ENCODE results near the gene NUBPL.
"Not testable (repeated sequence)": the region's sequence is repeated elsewhere in the genome, so short reads cannot be mapped to it uniquely, and the experiment has no call there.

Gene NUBPL

GRCh38 chr14:31887929-31888580 lies 326.9 kb downstream of the NUBPL start:
- no peak for DNase-seq
- Histone ChIP-seq H3K36me3 (no peaks in the 10 kb centered on the region), H3K27ac (no peak overlapping the region), H3K9me3 (ENCODE audit: severe bottlenecking) (no peaks in the 10 kb centered on the region), H3K4me3 (ENCODE audit: low read depth, low read length) (no peak overlapping the region), H3K27me3 (ENCODE audit: insufficient read depth, low read depth, severe bottlenecking) (no peaks in the 10 kb centered on the region)
- TF ChIP-seq CTCF (IDR thresholded peaks at IDR 0.05; ENCODE audit: low read depth, low read length) = no peak

- no peaks in the 10 kb centered on the region for H3K36me3 ChIP-seq
- H3K4me3 ChIP-seq (ENCODE audit: low read depth, low read length) = no peak overlapping the region
- no peak for TF ChIP-seq CTCF (IDR thresholded peaks at IDR 0.05; ENCODE audit: low read depth, low read length)
- no peaks in the 10 kb centered on the region for H3K9me3 ChIP-seq (ENCODE audit: severe bottlenecking)
- no peak for DNase-seq
- no peak overlapping the region for H3K27ac ChIP-seq
- H3K27me3 ChIP-seq (ENCODE audit: insufficient read depth, low read depth, severe bottlenecking) = no peaks in the 10 kb centered on the region
Measured at GRCh38 chr14:31889297-31889696, 328.1 kb downstream of the NUBPL start.

- DNase-seq = not testable (repeated sequence)
Measured at GRCh38 chr14:31890202-31890601, 329.0 kb downstream of the NUBPL start.

GRCh38 chr14:31893221-31893757 lies 332.1 kb downstream of the NUBPL start:
- Histone ChIP-seq H3K27ac (no peak overlapping the region), H3K36me3 (no peaks in the 10 kb centered on the region), H3K27me3 (ENCODE audit: insufficient read depth, low read depth, severe bottlenecking) (no peaks in the 10 kb centered on the region), H3K4me3 (ENCODE audit: low read depth, low read length) (no peak overlapping the region), H3K9me3 (ENCODE audit: severe bottlenecking) (no peaks in the 10 kb centered on the region)
- no peak for TF ChIP-seq CTCF (IDR thresholded peaks at IDR 0.05; ENCODE audit: low read depth, low read length)
- DNase-seq = no peak

More at GRCh38 chr14:31890202-31890601, 329.0 kb downstream of the NUBPL start:
- not testable (repeated sequence) for H3K4me3 ChIP-seq (ENCODE audit: low read depth, low read length); H3K27me3 ChIP-seq (ENCODE audit: insufficient read depth, low read depth, severe bottlenecking); H3K9me3 ChIP-seq (ENCODE audit: severe bottlenecking); H3K27ac ChIP-seq; H3K36me3 ChIP-seq

- no peaks in the 10 kb centered on the region for H3K9me3 ChIP-seq (ENCODE audit: severe bottlenecking)
- no peaks in the 10 kb centered on the region for H3K27me3 ChIP-seq (ENCODE audit: insufficient read depth, low read depth, severe bottlenecking)
- DNase-seq = no peak
- no peak overlapping the region for H3K27ac ChIP-seq
- H3K36me3 ChIP-seq = no peaks in the 10 kb centered on the region
- no peak overlapping the region for H3K4me3 ChIP-seq (ENCODE audit: low read depth, low read length)
- TF ChIP-seq CTCF (IDR thresholded peaks at IDR 0.05; ENCODE audit: low read depth, low read length) = no peak
Measured at GRCh38 chr14:31894351-31894750, 333.1 kb downstream of the NUBPL start.

- DNase-seq = no peak
Measured at GRCh38 chr14:31895206-31895605, 334.0 kb downstream of the NUBPL start.

More at GRCh38 chr14:31895206-31895605, 334.0 kb downstream of the NUBPL start:
- Histone ChIP-seq H3K27ac (no peak overlapping the region), H3K4me3 (ENCODE audit: low read depth, low read length) (no peak overlapping the region), H3K9me3 (ENCODE audit: severe bottlenecking) (no peaks in the 10 kb centered on the region), H3K27me3 (ENCODE audit: insufficient read depth, low read depth, severe bottlenecking) (no peaks in the 10 kb centered on the region), H3K36me3 (no peaks in the 10 kb centered on the region)
- TF ChIP-seq CTCF (IDR thresholded peaks at IDR 0.05; ENCODE audit: low read depth, low read length) = no peak
